Fibroblast of peridontal ligament (primary cell): ENCODE measurements around the gene LPAR6.

Experiments
- DNase-seq: peaks from one replicate; pipeline ENCODE4 v3.0.0-alpha.2; 2010; ENCODE audit errors: extremely low read depth

The LPAR6 gene

GRCh38 chr13:48414501-48414900, 1.6 kb upstream of the LPAR6 start:
- DNase-seq = no peak

GRCh38 chr13:48411841-48412531, 927 bp downstream of the LPAR6 start:
- DNase-seq = peak; percentile 55

GRCh38 chr13:48411147-48411794, 1.6 kb downstream of the LPAR6 start:
- DNase-seq = peak; percentile 35

GRCh38 chr13:48410199-48410598, 2.7 kb downstream of the LPAR6 start:
- peak; percentile 30 for DNase-seq

GRCh38 chr13:48405875-48406274, 7.0 kb downstream of the LPAR6 start:
- peak; percentile 30 for DNase-seq

- DNase-seq = peak; percentile 45
Observed at GRCh38 chr13:48404952-48405351, 8.0 kb downstream of the LPAR6 start.

- DNase-seq = no peak
Observed at GRCh38 chr13:48403913-48404312, 9.0 kb downstream of the LPAR6 start.

- peak; percentile 65 for DNase-seq
Observed at GRCh38 chr13:48403151-48403631, 9.7 kb downstream of the LPAR6 start.

- no peak for DNase-seq
Observed at GRCh38 chr13:48402325-48402932, 10.5 kb downstream of the LPAR6 start.

GRCh38 chr13:48401480-48401879, 11.4 kb downstream of the LPAR6 start:
- no peak for DNase-seq

- peak; percentile 82 for DNase-seq
Observed at GRCh38 chr13:48400850-48401291, 12.0 kb downstream of the LPAR6 start.

GRCh38 chr13:48400090-48400694, 12.7 kb downstream of the LPAR6 start:
- DNase-seq = no peak

- peak; percentile 53 for DNase-seq
Observed at GRCh38 chr13:48398450-48399095, 14.3 kb downstream of the LPAR6 start.

GRCh38 chr13:48397744-48398143, 15.2 kb downstream of the LPAR6 start:
- no peak for DNase-seq

GRCh38 chr13:48393698-48394085, 19.2 kb downstream of the LPAR6 start:
- no peak for DNase-seq

- DNase-seq = no peak
Observed at GRCh38 chr13:48393030-48393697, 19.7 kb downstream of the LPAR6 start.

GRCh38 chr13:48391257-48391656, 21.7 kb downstream of the LPAR6 start:
- DNase-seq = no peak

GRCh38 chr13:48386816-48387215, 26.1 kb downstream of the LPAR6 start:
- DNase-seq = no peak

- DNase-seq = no peak
Observed at GRCh38 chr13:48383384-48383783, 29.5 kb downstream of the LPAR6 start.

GRCh38 chr13:48380581-48380980, 32.3 kb downstream of the LPAR6 start:
- no peak for DNase-seq

GRCh38 chr13:48377857-48378256, 35.1 kb downstream of the LPAR6 start:
- no peak for DNase-seq
